Stimulated activated CD4-positive, alpha-beta T cell treated with anti-CD3 and anti-CD28 coated beads, Interleukin-12 subunit alpha, Interleukin-12 subunit beta, amount 100 ng/mL, for 24 hours (primary cell): ENCODE data around the gene CORO6.

ENCODE experiments used
- DNase-seq, 2 experiments: peaks; one replicate each; pipeline ENCODE4 v3.0.0-alpha.2; 2020; ENCODE audit warnings: low read depth in 2 of 2

Gene CORO6

GRCh38 chr17:29591146-29591736 is 31.5 kb downstream of the CORO6 start:
- DNase-seq, result no peak

- no peak for DNase-seq
These were observed 32.1 kb downstream of the CORO6 start for GRCh38 chr17:29590411-29591145.

DNA sequence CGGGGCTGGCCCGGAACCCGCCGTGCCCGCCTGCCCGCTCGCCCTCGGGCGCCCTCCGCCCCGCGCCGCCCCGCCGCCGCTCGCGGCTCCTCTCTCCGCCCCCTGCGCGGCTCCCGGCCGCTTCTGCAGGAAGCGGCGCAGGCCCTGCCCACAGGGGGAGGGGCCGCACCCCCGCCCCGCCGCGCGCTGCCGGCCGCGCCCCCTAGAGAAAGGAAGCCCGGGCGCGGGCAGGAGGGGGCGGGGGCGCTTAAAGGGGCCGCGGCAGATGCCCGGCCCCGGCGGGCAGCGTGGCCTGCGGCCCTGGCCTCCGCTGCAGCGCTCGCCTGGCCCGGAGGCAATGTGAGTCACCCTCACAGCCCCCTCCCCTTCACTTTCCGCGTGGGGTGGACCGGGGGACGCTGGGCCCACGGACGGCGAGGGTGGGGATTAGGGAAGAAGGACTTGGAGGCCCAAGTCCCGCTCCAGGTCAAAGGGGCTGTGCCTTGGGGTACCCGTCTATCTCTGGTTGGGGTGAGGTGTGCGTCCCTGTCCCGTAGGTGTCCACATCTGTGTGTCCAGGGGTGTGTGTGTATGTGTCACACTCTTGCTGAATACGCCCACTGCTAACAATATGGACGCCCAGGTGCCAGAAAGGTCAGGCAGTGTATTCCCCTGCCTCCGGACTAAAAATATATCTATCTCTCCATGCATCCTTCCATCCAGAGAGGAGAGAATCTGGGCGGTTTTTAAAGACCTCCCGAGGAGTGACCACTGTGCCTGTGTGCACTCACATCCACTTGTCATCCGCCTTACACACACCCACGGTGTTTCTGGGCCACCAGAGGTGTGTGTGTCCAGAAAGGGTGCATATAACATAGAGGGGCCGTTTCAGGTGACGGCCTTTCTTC is 32.9 kb downstream of the CORO6 start, which contains the start of gene GIT1:
Gene GIT1, minus strand, starts transcription at position 125 of the 887 bp plus-strand sequence. CDS start 270 bp downstream, outside the sequence.
- DNase-seq, result peak; percentile 65 to 73

GRCh38 chr17:29588562-29589411 is 33.9 kb downstream of the CORO6 start:
- DNase-seq, result no peak

GRCh38 chr17:29588017-29588561 is 34.6 kb downstream of the CORO6 start:
- no peak for DNase-seq

GRCh38 chr17:29587591-29587990 is 35.1 kb downstream of the CORO6 start:
- DNase-seq, result no peak

GRCh38 chr17:29586676-29587469 is 35.8 kb downstream of the CORO6 start:
- DNase-seq, result no peak

DNA sequence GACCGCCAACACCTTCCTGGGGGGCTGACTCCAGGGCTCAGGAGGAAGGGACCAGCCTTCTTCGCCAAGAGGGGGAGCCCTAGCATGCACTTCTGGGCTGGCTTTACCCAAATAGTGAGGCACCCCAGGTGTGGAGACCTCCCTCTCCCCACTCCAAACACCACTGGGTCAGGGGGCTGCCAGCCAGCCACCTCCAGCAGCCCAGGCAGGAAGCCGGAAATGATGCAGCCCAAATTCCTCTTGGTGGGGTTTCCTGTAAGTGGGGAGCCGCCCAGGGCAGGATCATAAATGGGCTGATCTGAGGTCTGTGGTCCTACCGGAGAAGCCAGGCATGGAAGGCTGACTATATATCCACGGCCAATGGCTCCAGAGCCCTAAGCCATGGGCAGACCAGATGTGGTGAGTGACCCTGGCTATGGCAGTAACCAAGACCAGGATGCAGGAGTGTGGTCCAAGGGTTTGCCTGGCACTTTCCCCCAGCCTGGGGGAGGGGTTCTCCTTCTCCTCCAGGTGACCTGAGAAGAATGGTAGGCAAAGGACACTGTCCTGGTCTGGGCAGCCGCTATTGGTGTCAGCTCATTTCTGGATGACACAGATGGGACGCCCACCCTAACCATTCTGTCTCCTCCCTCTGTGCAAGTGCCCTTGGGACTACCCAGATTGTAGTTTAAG is 37.5 kb downstream of the CORO6 start:
- no peak for DNase-seq

- DNase-seq, result no peak
These were observed 38.1 kb downstream of the CORO6 start for GRCh38 chr17:29584452-29585079.

GRCh38 chr17:29583324-29584248 is 39.1 kb downstream of the CORO6 start:
- no peak for DNase-seq

- no peak for DNase-seq
These were observed 39.9 kb downstream of the CORO6 start for GRCh38 chr17:29582772-29583171.

DNA sequence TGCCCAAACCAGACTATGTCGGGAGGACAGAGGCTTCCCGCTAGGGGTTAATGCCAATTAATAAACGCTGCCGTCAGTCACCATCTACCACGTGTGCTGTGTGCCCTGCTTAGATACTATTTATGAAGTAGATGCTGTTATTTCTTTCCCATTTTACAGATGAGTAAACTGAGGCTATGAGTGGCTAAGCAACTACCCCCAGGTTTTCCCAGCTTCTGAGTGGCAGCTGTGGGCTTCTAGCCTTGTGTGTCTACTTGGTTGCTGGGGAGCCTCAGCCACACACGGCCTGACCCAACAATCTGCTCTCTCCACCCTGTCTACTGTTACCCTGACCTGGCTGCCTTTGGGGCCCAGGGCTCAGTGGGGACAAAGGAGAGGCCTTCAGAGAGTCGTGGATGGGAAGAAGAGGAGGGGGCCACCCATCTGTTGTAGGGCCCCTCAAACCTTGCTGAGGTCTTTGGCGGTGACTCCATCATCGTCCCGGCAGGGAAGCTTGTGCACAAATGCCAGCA is 40.4 kb downstream of the CORO6 start:
- DNase-seq, result no peak

GRCh38 chr17:29581583-29582253 is 41.0 kb downstream of the CORO6 start:
- no peak for DNase-seq

DNA sequence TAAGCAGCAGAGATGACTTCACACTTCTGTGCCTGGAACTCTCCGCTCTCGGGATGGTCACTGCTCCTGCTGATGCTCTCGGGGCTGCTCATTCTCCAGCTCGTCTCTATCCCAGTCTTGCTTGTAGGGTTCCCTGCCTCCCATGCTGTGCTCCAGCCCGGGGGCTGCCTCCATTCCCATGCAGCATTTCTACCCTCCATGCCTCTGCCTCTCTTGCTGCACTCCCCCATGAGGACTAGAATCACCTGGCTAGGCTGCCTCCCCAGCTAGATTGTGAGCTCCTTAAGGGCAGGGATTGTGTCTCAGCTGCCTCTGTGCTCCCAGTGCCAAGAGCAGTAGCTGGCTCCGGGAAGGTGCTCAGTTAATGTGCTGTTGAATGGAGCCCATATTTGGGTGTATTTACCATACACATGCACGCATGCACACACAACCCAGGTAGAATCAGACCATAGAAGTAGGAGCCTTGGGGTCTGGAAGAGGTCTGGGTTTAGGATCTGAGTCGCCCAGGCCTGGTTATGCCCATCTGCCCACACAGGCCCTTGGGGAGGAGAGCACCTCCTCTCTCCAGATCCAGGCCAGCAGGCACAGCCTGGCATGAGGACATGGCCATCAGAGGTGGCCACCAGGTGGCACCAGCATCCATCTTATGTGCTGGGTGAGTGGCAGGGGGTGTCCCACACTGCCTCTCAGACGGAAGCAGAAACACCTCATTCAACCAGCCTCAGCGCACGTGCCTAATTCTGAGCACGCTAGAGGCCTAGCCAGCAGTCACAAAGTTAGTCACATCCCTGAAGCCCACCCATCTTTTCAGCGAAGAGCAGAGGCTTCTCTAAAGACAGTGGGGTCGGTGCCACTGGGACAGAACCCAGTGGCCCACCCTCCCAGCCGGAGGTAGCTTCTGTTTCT is 42.6 kb downstream of the CORO6 start:
- DNase-seq, result peak; percentile 80 to 90

DNA sequence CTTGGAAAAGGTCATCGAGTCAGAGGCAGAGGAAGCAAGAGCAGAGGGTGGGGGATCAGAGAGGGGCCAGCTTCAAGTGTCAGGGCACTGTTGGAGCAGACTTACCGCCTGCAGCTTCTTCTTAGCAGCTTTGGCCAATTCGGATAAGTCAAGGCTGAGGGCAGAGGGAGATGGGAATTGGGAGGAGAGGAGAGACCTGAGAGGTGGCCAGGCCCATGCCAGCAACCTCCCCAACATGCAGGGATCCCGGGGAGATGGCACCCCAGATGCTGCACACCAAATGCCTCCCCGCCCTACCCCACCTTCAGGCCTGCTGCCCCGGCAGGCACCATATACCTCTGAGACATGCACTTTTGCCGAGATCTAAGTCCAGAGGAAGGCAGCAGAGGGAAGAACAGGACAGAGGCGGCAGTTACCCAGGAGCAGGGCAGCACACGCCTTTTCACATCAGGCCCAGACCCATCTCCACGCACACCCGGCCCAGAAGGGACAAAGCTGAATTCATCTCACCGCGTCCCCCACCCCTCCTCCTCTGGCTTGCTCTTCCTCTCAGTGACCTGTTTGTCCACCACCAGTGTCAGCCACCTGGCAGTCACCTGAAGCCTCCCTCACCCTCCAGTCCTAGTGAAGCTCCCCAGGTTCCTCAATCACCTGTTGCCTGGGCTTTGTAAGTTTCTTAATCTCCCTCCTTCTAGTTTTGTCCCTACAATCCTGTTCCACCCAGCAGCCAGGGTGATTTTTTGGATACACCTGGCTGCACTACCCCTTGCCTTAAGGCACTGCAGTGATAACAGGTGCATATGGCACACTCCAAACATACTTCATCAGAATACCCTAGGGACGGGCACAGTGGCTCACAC is 43.9 kb downstream of the CORO6 start:
- DNase-seq, result no peak
